ENCODE data around the gene SYT7. TPM values are rescaled to one million over a fixed set of nuclear protein-coding genes. Genes with fewer than 3 reads are reported as not detected.

SYT7 gene
- total and polyA plus RNA-seq, 2 of the 8 experiments (the other 6 are each of a cell fraction or from before 2014, with no cell fraction given): 9.6 to 10.5 TPM

DNA sequence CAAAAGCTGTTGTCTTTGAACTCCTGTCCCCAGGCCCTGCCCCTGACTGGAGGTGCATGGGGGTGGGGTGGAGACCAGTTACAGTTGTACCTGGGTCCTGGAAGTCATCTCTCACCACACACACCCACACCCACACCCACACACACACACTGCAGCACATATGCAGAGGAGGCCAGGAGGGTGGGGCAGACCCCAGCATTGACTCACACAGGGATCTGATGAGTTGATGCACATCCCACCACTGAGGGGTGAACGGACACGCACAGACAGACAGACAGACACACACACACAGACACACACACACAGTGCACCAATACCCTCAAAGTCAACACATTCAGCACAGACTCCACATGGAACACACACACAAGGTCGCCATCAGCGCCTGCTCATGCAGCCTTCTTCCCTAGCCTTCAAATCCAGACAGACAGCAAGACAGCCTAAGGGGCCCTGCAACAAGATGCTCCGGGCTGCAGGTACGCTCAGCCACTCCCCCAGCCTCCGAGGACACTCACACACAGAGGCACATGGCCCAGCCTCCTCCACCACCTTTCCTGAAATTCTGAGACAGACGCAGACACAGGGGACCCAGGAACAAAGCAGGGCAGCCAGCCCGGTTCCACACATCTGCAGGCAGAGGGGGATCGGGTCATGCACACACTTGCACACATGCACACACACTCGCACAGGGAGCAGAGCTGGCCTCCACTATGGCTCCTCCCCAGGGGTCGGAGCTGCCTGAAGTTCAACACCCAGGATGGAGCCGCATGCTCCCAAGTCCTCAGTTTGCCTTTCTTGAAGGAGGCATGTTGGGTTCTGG is 26.5 kb downstream of the SYT7 start:
- Histone ChIP-seq H3K27me3 (replicated peaks in 1 of 4; ENCODE audit: control insufficient read depth in 3 of 4, extremely low read depth in 1 of 4, insufficient read depth in 3 of 4, low read length in 3 of 4) (peaks cover 0 to 21% (median 20%) of the 10 kb centered on the region in 4 experiments; a peak in 6 of 7 replicates), H3K23ac (ENCODE audit: insufficient read length) (no peak overlapping the region), H3K4me1 (replicated peaks in 1 of 4; ENCODE audit: control insufficient read depth in 3 of 4, insufficient read depth in 4 of 4, low read length in 3 of 4) (peaks cover 0 to 30% (median 14%) of the 10 kb centered on the region in 4 experiments; a peak in 5 of 7 replicates), H3K4me2 (ENCODE audit: insufficient read depth in 1 of 2, low read depth in 2 of 2, low read length in 2 of 2) (peak overlapping the region; percentile 80 to 90; a peak in 3 of 4 replicates), H3K23me2 (ENCODE audit: low read depth, low read length) (peaks cover 9% of the 10 kb centered on the region), H3K56ac (replicated peaks; ENCODE audit: insufficient read length, low read depth, low read length) (peak overlapping the region; percentile 28), H3K4me3 (ENCODE audit: extremely low read depth in 1 of 4, insufficient read depth in 2 of 4, low read depth in 3 of 4, low read length in 4 of 4) (peak overlapping the region in 2 of 4 experiments; percentile 14 to 62; a peak in 3 of 8 replicates), H3K4ac (replicated peaks; ENCODE audit: insufficient read length, low read depth, low read length) (peak overlapping the region; percentile 37), H3K9ac (replicated peaks in 1 of 4; ENCODE audit: extremely low read depth in 1 of 4, low read depth in 3 of 4, low read length in 3 of 4) (no peak overlapping the region), H3K9me3 (ENCODE audit: insufficient read depth in 2 of 2, low read depth in 1 of 2, low read length in 1 of 2) (no peaks in the 10 kb centered on the region), H3K27ac (ENCODE audit: low read depth, low read length) (no peak overlapping the region), H3K79me1 (ENCODE audit: low read depth, low read length) (no peaks in the 10 kb centered on the region), H2BK15ac (ENCODE audit: low read length) (peak overlapping the region; percentile 97; the same call in 1 of the 2 replicates), H2BK120ac (replicated peaks; ENCODE audit: low read depth, low read length) (no peak overlapping the region), H2BK20ac (ENCODE audit: low read length) (no peak overlapping the region), H2AK5ac (ENCODE audit: low read depth, low read length) (peak overlapping the region; percentile 69; the same call in 1 of the 2 replicates), H3K36me3 (ENCODE audit: control insufficient read depth in 2 of 4, insufficient read depth in 4 of 4, low read length in 3 of 4) (no peaks in the 10 kb centered on the region), H4K8ac (ENCODE audit: extremely low read depth, insufficient read depth, low read length) (no peak overlapping the region; the same call in 1 of the 2 replicates), H3K14ac (ENCODE audit: insufficient read length) (no peak overlapping the region), H4K91ac (replicated peaks; ENCODE audit: insufficient read length, low read length) (peak overlapping the region; percentile 85), H2AFZ (ENCODE audit: low read length) (no peak overlapping the region), H3K18ac (ENCODE audit: extremely low read depth, low read length) (peak overlapping the region; percentile 60; the same call in 1 of the 2 replicates), H2BK5ac (ENCODE audit: low read depth, low read length) (no peak overlapping the region), H3K79me2 (ENCODE audit: control insufficient read depth in 1 of 2, insufficient read depth in 2 of 2, low read length in 2 of 2) (no peaks in the 10 kb centered on the region), H4K20me1 (replicated peaks in 1 of 2; ENCODE audit: control insufficient read depth in 1 of 2, insufficient read depth in 2 of 2, low read length in 2 of 2) (peaks cover 4 to 16% of the 10 kb centered on the region in 2 experiments), H2BK12ac (ENCODE audit: low read depth, low read length) (peak overlapping the region; percentile 92; the same call in 1 of the 2 replicates), H4K5ac (ENCODE audit: insufficient read length, low read depth, low read length) (peak overlapping the region; percentile 10)
- POLR2A ChIA-PET (ENCODE audit: partially characterized antibody): interaction anchor here (0.8 to 1.1 kb wide), 2 partner anchors 11 to 23 kb away, joined by 3 to 4 read pairs; no protein-coding TSS in a partner anchor
- 76% methylated on average over 13 of the region's 13 CpGs; no CpG with 5 or more reads in 1 of the 2 experiments for WGBS, 2 experiments (ENCODE audit: extremely low coverage in 1 of 2, insufficient coverage in 1 of 2, insufficient read length in 1 of 2, insufficient replicate concordance in 2 of 2, low coverage in 1 of 2, low lambda C conversion rate in 2 of 2, missing lambda C conversion rate in 1 of 2)
- no peak for FAIRE-seq
- CTCF ChIA-PET (ENCODE audit: partially characterized antibody): interaction anchor here (0.5 to 23.7 kb wide), 19 partner anchors 9 to 141 kb away, joined by 3 to 330 read pairs (median 4); no protein-coding TSS in a partner anchor
- TF ChIP-seq MAX (IDR thresholded peaks at IDR 0.05): no peak
- TF ChIP-seq MAFK (IDR thresholded peaks at IDR 0.05; ENCODE audit: low read depth, low read length): no peak
- no peak for DNase-seq (ENCODE audit: low read depth in 1 of 2, low spot score in 2 of 2)

Measured in H1 (cell line).